ENCODE measurements around the gene C5orf15.
A peak's percentile ranks its signal among the peaks of the same experiment; 100 is the strongest.

Gene C5orf15

DNA sequence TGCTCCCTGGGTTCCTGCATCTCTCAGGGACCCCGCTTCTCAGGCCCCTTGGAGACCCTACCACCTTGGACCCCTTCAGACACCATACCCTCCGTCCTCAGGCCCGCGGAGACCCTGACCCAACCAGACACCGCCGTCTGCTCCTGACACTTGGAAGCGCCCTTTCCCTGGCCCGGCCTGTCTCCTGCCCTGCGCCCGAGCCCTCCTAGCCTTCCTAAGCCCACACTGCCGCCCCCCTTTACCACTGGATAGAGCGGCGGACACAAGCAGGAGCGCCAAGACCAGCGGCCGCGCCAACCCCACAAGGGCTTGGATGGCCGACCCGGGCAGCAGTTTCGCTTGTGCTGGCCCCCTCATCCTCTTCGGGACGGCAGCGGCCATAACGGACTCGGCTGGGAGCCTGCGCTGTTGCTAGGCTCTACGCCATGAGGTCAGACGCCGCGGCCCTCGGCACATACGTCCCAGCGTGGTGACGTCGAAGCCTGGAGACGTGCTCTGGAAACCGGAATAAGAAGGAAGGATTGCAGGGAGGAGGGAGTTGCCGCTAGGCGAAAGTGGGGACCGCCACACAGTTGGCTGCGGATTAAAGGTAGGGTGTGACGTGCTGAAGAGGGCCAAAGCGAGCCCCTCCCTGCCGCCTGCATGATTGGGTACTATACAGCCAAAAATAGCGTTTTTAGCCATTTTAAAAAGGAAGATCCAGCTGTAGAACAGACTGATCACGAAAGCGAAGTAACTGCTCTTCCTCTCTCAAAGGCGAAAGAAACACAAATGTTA is at the start of gene C5orf15:
TSS of gene C5orf15 (minus strand) at position 422 of the 777 bp plus-strand sequence. CDS start at position 381, 41 bp downstream.
- DNase-seq = peak; percentile 89

DNA sequence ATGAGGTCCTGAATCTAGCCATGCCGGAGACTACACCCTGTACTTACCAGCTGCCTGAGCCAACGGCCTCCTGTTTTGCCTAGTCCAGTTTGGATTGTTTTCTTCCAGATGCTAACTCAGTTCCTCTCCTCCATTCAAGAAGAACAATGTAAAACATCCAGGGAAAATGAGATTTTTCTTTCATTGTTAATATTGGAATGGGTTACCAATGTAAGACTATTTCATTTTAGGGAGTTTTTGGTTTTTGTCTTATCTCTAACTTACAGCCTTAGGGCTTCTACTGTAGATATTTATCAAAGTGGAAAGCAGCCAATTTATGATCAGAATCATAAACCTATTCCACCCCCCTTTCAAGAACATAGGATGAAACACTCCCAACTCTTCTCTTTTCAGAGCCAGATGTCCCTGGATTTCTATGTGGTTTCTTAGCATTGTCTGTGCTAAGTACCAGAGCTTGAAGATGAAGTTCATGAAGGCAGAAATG is 39.9 kb upstream of the C5orf15 start:
- no peak for DNase-seq

DNA sequence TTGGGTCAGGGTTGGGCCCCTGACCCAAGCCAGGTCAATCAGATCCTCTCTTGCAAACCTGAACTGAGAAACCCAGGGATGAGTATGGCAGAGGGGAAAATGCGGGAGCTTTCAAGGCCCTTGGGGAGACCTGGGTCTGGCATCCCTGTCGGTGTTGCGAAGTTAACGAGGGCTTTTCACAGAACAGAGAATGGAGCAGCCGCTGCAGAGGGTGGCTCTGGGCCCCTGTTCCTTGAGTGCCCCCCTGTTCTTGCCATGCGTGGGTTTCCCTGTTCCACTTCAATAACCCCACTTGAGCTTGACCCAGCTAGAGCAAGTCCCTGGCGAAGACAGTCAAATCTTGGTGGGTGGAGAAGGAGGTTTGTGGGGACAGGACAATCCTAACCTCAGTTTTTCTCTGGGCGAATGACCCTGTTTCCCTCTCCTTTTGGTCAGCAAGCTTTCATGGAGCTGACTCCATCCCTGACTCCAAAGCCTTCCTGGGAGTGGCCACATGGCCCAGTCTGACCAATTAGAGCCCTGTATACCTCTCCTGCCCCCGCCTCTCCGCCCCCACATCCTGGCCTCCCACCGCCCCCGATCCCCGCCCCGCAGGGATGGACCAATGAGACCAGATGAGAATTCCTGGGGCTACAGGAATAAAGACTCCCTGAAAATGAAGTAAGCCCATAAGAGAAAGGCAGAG is 39.3 kb upstream of the C5orf15 start:
- no peak for DNase-seq

DNA sequence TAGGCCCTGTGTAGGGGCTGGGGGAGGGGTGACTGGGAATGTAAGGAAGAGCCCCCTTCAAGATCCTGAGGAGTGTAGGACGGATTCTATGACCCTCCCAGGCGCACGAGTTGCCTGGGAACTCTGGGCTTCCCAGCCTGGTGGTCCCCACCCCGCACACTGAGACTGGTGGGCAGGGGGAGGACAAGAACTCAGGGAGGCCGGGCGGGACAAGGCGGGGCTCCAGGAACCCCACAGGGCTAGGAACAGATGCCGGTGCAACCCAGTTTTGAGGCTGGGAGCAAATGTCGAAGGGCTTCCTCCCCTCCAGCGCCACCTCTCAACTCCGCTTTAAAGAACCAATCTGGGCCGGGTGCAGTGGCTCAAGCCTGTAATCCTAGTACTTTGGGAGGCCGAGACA is 37.7 kb upstream of the C5orf15 start:
- DNase-seq = no peak

DNA sequence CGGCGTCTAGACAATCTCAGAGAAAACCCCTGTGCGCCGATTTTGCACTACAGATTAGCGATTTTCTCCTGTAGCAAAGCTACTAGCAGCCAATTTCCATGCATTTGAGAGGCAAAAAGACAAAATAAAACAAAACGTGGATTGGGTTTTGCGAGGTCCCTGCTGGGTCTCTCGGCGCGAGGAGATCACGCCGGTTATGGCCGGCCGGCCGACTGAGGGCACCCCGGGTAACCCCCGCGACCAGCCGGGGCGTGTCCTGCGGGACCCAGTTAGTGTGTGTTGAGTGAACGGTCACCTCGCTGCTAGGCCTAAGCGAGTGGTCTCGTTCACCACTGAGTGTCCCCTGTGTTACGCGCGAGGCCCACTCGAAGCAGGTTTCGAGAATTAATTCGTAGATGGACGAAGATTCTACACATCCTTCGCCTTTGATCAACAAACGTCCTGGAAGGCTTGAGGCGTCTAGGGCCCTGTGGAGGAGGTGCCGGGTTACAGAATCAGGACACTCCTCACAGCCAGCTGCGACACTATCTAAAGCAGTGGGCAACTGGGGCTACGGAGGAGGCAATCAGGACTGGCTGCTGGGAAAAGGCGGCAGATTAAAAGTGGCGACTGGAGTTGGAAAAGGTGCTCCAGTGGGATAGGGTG is 37.1 kb upstream of the C5orf15 start:
- no peak for DNase-seq

- DNase-seq = peak; percentile 84
These were observed 36.4 kb upstream of the C5orf15 start, which contains the start of gene VDAC1 for GRCh38 chr5:134004626-134005416. TSS of gene VDAC1 (minus strand) at chr5:134004975. CDS start at chr5:133993012, 11,963 bp downstream.

GRCh38 chr5:134003817-134004625 is 35.6 kb upstream of the C5orf15 start:
- DNase-seq = peak; percentile 23

- DNase-seq = no peak
These were observed 34.8 kb upstream of the C5orf15 start for GRCh38 chr5:134003064-134003816.

GRCh38 chr5:134001938-134002731 is 33.7 kb upstream of the C5orf15 start:
- no peak for DNase-seq

DNA sequence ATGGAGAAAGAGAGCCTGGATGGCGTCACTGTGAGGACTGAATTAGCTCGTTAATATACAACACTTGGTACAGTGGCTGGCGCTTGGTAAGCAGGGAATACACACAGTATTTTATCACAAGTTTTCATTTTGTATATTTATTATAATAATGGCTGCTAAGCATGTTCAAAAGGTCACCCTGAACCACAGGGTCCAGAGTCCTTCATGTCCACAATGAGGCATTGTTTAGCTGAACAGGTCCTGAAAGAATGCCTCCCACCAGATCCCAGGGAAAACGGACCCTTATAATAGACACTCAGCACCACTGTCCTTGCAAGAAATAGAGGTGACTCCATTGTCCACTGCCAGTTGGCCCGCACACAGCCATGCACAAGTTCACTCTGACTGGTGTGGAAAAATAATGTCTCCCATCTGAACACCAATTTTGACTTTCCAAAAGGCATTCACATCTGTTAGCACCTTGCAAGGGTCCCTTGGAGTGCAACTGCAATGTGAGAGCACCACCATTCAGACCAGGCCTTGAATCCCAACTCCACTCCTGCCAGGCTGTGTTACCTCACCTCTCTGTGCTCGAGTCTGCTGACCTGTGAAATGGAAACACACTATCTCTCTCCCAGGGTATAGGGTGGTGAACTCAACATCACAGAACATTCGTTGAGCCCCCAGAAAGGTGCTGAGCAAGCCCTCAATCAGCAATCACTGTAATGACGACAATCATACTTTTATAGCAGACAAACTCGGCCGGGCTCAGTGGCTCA is 32.5 kb upstream of the C5orf15 start:
- DNase-seq = no peak

GRCh38 chr5:134000091-134000511 is 31.7 kb upstream of the C5orf15 start:
- DNase-seq = no peak

DNA sequence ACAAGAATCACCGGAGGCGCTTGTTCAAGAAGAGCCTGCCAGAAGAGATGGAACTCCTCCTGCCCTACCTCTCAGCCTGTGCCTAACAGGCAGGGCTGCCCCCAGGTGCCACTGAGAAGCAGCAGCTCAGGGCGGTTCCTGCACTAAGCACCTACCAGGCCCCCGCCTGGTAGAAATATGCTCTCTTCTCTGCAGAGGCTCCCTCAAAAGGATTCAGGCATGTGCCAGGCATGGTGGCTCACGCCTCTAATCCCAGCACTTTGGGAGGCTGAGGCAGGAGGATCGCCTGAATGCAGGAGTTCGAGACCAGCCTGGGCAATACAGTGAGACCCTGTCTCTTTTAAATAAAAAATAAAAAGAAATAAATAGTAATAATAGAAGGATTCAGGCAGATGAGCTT is 30.4 kb upstream of the C5orf15 start:
- no peak for DNase-seq

- no peak for DNase-seq
These were observed 29.6 kb upstream of the C5orf15 start for GRCh38 chr5:133998042-133998441.

DNA sequence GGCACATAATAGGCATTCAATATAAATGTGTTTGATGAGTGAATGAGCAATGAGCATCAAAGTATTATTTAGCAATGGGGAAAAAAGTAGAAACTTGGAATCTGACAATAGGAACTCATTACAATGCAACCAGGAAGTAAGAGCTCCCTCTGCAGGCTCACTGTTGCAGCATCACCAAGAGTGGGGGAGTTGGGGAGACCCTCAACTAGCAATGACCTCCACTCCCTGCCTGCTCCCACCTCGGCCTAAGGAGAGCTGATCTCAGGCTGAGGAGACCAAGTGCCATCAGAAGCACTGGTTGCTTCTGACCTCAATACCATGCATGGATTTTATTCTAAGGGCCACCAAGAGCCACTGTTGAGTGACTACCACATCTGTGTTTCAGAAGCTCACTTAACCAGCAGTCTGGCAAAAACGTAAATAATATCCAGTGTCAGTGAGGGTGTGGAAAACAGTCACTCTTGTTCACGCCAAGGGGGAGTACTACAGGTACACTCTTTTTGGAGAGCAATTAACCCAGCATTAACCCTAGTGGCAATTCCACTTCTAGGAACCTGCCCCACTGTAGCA is 28.3 kb upstream of the C5orf15 start:
- no peak for DNase-seq

- no peak for DNase-seq
These were observed 27.6 kb upstream of the C5orf15 start for GRCh38 chr5:133995883-133996563.

DNA sequence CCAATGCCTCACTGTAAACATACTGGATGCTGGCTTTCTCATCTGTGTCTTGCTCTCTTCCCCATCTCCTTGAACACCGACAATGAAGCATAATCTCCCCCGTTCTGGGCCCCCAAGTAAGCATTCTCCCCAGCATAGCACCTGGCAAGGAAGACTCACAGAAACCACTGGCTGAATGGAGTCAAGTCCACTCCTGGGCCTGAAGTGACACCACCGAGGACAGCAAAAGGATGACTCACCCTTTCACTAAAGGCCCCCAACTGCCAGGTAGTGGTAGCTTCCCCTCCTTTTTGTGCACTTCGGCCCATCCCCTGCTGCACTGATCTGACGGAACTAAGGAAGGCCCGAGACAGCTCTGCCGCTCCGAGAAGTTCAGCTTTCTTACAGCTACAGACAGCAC is 26.9 kb upstream of the C5orf15 start:
- no peak for DNase-seq

DNA sequence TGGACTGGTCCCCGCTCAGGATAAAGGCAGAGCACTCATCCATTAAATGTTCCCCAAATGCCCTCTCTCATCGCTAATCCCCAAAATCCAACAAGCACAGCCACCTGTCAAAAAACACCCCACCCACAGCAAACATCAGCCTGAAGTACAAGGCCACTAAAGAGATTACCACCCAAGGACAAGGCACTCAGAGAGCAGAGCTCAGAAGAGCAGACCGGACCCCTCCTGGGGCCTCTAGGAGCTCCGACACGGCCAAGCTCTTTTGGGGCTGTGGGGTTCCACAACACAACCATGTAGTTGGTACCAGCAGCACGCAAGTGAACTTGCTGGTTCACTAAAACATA is 26.5 kb upstream of the C5orf15 start:
- DNase-seq = no peak

- DNase-seq = no peak
These were observed 26.0 kb upstream of the C5orf15 start for GRCh38 chr5:133994297-133994989.

Data from activated CD4-positive, alpha-beta T cell treated with anti-CD3 and anti-CD28 coated beads, Interleukin-2, amount 50 U/mL, for 1 hour (primary cell).